CMK (cell line): ENCODE data around the gene PAX2.

Source experiments
- DNase-seq: peaks from one replicate; pipeline ENCODE4 v3.0.0-alpha.2; 2010; ENCODE audit warnings: low read depth

PAX2 gene

DNA sequence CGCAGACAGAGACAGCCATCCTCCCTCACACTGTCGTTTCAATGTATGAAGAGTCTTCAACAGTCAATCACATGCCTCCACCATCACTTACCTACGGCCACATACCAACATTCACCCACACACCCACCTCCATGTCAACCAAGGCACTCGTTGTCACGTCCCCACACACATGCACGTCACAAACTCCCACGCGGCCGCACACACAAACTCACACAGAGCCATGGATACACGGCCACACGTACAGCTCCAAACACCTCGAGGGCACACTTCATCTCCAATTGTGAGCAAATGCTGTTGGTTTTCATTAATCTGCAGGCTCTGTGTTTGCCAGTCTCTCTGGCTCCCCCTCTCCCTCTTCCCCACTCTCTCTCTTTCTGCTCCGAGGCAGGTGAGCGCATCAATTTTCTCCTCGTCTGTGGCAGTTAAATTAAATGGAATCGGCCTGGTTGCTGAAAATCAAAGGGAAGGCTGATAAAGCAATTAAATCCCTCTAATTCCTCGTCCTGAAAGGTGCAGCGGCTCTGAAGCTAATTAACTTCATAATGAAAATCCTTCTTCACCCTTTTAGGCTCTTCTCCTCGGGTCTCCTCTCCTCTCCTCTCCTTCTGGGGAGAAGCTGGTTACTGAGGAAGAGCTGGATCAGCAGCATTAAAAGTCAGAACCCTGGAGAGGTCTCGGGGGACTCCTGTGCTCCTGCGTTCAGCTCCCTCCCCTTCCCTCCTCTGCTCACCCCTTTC lies 113.5 kb downstream of the PAX2 start:
- no peak for DNase-seq

DNA sequence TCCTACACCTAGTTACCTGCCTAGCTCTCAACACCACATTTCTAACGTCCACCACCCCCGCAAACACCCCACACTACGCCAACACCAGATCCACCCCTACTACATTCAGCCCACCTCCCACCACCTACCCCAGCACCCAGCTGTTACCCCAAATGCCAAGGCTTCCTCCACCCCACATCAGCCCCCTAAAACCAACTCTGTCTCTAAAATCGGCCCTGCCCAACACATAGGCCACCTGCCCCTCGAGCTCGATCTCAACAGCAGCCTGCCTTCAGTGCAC lies 114.0 kb downstream of the PAX2 start:
- no peak for DNase-seq

DNA sequence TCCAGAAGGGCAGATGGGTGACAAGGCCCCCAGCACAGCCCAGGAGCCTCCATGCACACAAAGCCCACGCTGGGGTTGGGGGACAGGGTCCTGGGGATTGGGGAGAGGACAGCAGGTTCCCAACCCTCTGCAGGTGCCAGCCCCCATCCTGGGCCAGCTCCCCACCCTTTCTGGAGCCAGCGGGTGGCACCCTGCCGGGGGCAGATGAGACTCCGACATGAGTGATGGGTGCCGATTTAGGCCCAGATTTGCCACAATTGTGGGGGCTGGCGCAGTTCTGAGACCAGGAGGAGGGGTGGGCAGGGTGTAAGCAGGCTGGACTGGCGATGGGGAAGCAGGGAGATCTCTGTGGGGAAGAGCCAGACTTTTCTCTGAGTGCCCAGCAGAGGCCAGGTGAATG lies 118.1 kb downstream of the PAX2 start:
- DNase-seq = no peak

DNA sequence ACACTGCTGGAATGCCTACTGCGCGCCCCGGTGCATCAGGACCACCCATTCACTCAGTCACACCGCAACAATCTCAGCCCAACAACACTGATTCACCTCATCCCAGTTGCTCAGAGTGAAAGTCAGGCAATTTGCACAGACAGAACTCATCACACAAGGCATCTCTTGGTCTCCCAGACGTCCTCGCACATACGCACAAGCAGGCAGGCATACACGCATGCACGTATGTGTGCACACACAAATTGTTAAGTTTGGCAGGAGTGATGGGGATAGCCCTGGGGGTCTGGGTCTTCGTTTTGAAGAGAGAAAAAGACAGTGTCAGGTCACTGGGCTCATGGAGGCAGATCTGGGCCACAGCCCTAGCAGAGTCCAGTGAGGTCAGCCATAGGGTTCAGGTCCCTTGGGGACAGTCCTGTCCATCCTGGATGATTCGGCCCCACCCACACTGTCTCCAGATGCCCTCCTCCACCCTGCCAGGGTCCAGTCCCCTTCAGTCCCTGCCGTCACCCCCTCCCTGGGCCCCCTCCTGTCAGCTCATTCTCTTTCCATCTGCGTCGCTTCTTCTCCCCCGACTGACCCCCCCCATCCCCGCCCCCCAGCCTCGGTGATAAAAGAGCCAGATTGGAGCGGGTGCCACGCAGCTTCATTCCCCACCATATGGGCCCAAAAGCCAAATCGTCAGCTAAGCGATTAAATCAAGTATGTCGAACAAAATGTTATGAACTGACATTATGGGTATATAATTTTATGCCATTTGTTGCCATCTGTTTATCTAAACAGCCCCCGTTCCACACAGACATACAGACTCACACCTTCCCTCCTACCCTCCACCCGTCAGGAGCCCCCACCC lies 118.9 kb downstream of the PAX2 start:
- no peak for DNase-seq

DNA sequence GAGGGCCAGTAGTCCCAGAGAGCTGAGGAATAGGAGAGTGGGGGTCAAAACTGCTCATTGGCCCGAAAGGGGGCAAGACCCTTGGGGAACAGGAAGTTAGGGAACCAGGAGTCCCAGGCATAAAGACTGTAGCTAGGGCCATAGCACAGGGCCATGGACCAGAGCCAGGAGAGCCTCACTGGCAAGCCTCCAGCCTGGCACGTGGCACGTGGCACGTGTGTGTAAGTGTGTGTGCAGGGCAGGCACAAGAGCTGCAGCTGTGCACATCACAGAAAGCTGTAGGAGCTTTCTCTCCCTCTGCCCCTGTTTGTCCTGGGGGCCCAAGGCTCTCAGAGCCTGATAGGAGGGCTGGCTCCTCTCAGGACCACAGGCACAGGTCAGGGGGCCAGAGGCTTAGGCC lies 119.6 kb downstream of the PAX2 start:
- no peak for DNase-seq

DNA sequence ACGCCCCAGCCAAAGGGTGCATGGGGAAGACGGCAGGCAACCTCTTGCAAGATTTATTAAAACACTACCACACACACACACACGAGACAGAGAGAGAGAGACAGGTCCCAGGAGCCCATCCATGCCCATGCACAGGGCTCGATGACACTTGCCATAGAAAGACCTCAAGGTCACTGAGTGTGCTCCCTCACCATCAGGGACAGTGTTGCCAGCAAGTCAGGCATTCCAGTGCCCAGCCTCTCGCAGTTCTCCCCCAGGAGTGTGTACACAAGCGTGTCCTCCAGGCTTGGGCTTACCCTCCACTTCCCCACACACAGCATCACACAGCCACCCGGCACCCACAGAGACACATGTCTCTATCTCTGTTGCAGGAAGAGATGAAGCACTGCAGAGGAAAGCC lies 120.6 kb downstream of the PAX2 start:
- no peak for DNase-seq

DNA sequence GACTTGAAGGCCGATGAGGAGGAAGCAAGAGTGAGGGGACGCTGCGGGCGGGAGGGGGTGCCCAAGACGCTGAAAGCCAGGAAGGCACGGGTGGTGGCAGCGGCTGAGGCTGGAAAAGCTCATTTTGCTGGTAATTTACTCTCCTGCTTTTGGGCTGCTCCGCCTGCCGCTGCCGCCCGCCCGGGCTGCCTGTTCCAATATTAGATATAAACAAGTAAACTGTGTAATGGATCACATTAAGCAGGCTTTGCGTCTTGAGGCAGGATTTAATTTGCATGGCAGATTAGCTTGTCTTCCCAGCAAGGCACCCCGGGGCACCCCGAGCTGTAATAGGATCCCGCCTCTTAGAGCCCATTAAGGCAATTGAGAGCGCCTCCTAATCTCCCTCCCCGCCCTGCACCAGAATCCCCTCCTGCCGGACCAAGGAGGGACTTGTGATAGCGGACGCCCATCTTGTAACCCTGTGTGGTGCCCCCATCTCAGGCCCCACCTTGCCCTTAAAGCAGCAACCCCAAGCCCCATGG lies 121.3 kb downstream of the PAX2 start:
- DNase-seq = no peak

DNA sequence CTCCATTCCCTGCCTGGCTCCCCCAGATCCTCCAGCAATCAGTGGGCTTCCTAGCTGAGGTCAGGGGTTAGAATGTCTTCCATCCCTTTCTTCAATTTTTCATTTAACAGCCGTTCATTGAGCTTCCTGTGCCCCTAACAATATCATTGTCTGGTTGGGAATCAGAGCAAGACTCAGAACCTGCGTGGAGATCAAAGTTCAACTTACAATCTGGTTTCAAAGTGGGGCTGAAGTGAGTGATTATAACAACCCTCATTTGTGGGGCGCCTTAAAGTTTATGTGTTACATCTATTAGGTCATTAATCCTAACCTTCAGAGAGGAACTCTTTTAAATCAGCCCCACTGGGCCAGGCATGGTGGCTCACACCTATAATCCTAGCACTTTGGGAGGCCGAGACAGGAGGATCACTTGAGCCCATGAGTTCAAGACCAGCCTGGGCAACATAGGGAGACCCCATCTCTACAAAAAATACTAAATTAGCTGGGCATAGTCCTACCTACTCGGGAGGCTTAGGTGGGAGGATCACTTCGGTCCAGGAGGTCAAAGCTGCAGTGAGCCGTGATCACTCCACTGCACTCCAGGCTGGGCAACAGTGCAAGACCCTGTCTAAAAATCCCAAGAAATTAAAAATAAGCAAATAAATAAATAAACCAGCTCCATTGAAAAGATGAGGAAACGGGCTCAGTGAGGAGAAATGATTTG lies 122.0 kb downstream of the PAX2 start:
- no peak for DNase-seq

DNA sequence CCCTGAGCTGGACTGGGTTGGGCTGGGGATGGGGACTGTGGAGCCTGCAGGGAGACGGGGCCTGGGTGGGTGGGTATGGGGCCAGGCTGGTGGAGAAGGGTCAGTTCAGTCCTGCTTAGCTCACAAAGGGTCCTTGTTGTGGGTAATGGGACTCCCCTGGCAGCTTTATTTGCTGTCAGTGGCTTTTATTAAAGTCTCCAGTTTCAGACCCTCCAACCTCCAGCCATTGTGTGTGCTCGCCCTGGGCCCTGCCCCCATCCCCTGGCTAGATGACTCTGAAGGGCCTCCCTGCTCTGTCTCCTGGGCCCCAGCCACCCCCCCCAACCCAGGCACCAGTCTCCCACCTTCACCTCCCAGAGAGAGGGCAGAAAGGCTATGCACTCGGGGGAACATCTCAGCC lies 123.0 kb downstream of the PAX2 start:
- DNase-seq = no peak

DNA sequence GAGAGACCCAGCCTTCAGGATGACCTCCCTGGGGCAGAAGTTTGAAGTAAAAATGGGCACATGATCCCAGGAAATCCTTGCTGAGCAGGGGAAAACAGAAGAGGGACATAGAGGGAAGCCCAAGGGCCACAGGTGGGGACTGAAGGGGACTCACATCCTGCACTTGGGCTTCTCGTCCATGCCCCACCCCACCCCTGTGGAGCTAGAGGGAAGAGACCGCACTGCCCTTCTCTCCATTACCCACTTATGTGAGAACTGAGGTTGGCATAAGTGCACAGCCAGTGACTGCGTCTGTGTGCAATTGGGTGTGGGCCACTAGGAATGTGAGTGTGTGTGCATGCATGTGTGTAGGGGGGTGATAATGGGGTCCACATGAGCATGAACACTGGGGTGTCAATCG lies 124.0 kb downstream of the PAX2 start:
- DNase-seq = no peak

DNA sequence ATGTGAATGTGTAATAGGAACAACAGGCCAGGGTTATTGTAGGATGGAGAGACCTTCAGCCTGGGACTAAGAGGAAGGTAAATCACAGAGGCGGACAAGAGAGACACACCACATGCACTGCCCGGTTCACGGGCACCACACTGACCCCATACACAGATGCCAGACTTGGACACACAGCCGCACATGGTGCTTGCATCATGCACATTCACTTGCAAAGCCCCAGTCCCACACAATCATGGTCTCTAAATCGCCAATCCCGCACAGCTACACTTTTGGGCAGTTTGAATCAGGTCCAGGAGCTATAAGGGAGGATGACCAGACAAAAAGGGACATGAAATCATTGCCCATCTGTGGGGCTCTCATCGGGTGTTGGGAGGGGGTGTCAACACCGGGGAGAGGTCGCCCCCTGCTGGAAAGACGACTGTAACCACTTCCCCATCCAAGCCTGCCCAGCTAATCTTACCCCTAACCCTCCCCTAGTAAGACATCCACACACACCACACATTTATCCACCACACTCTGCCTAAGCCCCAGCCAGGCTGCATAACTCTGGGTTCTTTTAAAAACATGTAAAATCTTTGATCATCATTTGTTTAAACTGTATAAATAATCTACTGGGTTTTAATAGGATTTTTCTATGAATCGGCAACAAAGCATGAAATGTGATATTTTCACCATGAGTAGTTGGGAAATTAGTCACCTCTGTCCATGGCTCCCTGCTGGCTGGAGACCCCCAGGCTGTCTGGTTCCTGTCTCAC lies 126.8 kb downstream of the PAX2 start:
- DNase-seq = peak; percentile 47

DNA sequence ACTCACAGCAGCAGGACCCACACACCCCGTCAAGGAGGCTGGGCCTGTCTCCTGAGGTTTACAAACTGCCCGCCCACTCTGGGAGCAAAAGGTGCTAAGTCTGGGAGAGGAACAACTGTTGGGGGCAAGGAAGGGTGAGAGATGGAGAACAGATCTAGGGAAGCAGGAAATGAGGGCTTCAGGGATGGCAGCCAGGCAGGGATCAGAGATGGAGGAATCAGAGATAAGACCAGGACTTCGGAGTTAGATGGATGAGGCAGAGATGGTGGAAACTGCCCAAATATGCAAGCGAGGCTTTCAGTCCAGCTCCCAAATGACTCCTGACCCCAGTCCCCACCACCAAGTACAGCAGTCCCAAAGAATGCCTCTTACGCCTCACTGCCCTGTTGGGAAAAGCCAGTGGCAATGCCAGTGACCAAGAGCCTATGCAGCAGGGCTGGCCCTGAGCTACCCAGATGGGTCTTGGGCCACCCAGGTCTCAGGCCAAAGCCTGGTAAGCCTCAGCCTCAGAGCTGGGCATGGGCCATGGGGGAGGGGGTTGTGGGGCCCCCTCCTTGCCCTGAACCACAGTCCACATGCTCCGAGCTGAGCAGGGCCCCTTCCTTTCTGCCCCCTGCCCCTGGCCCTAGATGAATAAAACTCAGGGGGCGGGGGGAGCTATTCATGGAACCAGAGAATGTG lies 127.9 kb downstream of the PAX2 start:
- DNase-seq = no peak

DNA sequence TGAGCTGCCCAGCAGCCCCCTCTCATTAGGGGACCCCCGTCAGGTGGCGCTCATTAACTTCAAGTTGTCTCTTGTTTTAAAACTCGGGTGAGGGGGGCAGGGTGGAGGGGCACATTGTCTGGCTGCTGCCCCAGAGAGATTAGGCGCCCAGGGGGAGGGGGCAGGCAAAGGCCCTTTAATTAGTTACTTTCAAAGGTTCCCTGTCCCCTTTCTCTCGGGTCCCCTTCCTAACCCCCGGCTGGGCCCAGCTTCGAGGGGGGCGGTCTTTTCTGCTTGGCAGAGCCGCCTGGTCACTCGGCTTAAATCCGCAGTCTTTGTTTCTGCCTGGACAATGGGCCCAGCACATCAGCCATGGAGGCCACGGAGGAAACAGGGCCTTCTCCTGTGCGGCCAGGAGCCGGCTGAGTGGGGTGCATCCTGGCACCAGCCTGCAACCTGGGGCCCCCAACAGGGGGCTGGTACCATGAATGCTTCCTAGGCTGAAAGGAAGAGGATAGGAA lies 128.5 kb downstream of the PAX2 start:
- DNase-seq = no peak

DNA sequence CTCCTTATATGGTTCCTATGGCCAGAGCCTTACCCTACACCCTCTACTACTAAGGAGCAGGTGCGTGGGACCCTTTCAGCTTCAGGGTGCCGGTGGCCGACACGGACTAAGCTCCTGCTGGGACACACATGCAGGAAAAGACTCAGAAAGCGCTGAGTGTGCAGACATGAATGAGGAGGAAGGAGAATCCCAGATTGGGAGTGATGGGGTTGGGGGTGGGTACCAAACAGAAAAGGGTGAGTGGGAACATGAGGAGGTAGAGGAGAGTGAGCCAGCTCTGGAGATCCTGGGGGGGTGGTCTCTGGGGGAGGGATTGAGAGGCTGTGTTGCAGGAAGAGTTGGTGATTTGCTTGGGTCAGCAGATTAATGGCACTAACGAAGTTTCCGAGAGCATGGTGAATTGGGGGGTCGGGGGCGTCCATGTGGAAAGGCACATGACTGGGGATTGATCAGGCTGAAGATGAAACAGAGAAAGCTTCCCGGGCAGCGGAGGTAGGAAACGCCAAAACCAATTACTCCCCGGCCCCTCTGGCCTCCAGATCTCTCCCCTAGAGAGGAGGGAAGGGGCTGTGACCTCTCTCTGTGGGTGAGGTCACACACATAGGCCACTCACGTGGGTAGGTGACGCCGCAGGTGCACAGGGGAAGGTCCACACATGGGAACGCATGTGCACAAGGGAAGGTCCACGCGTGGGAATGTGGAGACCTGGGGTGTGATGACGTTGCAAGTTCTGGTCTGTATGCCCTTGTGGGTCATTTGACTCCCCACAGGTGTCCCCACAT lies 129.5 kb downstream of the PAX2 start:
- no peak for DNase-seq

DNA sequence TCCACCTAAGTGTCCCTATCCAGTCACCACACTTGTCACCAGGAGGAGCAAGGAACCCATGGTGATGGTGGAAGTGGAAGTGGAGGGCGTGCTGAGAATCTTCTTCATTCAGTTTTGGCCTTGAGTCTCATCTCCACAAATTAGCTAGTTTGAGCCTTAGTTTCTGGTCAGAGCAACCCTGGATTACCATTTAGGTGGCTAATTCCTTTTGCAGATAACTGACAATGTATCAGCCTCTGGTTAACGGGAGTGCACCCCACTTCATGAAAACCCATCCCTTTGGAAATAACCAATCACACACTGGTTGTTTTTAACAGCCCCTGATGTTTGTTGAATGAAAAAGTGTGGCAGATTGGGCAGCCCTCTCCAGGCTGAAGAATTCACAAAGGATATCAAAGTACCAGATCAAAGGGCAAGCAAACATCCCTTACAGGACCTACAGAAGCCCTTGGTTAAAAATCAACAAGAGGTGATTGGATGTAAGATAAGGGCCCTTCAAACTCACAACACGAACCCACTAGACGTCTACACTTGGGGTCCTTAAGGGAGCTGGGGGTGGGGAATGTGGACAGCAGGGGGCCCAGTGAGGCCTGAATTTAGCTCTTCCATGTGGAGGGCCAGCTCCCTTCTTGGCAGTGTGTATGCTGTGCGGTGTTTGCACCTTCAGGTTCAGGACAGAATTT lies 130.2 kb downstream of the PAX2 start:
- DNase-seq = no peak

DNA sequence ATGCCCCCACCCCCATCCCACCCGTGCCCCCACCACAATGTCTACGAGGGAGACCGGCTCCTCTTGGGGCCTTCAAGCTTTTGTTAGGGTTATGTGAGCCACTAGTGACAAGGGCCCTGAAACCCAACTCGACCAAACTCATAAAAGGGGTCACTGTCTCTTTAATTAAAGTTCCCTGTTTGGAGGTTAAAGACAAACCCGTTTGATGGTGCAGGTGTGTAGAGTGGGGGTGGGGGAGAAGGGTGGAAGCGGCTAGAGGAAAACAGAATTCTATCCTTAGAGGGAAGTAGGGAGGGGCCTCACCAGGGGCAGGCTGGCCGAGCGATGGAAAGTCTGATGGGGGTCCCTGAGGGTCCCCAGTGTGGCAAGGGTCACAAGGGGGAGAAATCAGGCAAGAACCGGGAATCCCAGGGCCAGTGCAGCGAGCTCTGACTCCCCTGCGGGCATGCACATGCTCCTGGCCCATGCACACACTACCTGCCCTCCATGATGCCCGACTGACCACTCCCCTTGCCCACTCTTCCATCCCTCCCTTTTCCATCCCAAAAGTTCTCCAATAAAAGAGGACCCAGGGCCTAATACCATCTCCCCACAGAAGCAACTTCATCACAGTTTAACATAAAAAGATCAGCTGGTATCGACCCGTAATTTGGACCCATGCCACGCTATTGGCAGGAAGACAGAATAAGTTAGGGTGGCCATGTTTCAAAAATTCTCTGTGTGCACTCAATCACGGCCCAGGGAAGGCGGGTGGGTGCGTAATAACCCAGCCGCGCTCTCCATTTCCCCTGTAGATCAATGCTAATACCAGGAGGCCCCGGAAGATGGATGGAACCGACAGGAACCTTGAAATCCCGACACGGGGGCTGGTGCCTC lies 131.4 kb downstream of the PAX2 start:
- DNase-seq = no peak

DNA sequence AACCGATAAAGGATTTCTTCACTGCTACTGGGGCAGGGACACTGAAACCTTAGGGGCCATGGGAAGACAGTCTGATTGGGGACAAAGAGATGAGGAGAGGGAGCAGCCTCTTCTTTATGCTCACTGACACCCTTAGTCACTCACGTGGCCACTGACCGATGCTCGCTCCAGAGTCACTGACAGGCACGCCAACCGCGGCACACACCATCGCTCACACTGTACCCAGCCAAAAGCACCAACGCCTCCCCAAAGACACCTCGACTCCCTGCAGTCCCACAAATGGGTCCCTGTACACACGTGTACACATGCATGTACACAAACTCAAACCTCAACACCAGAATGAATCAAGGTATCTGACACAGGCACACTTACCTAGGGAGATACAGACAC lies 132.1 kb downstream of the PAX2 start:
- no peak for DNase-seq

DNA sequence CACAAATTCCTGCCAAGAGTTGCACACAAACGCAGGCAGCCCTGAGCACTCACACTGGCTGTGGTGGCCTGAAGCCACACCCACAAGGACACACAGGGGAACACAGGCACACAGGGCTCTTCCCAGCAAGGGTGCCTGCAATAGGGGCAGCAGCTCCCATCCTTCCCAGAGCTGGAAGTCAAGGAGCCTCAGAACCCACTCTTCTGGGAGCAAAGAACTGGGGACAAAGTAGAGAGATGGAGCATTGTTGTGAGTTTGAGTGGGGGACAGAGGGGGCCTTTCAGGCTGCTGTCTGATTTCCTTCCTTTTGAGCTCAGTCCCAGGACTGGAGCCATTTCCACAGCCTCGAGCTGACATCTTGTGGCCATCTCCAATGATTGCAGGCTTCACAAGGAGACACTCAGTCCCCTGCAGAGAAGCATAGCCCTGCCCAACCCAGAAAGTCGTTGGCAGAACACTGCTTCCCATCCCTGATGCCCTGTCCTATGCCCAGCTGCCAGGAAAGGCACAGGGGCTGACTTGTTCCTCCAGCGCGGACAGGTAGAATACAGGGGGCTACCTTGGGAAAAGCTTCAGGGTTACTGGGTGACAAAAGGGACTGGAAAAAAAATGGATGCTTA lies 133.0 kb downstream of the PAX2 start:
- DNase-seq = peak; percentile 26
